Kasumi-1 (cell line): ENCODE results near the gene BCL2L12.

Experiments
- DNase-seq, 2 experiments: peaks; one replicate each; lab custom pipeline; 2025; lab: John Stamatoyannopoulos, UW

Gene BCL2L12

DNA sequence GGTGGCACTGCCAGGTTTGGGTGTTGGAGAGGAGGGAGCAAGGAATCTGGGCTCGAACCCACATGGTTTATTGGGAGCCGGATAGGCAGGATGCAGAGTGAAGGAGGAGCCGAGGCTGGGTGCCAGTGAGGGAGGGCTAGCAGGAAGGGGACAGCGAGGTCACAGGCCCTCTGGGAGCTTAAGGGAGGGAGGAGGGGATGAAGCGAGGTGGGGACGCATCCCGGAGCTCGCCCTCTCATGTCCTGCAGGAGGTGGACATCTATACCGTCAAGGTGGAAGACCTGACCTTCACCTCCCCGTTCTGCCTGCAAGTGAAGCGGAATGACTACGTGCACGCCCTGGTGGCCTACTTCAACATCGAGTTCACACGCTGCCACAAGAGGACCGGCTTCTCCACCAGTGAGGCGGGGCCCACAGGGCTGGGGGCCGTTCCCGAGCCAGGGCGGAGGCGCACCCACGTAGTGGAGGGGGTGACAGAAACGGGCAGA is 20.2 kb downstream of the BCL2L12 start:
- DNase-seq: no peak

DNA sequence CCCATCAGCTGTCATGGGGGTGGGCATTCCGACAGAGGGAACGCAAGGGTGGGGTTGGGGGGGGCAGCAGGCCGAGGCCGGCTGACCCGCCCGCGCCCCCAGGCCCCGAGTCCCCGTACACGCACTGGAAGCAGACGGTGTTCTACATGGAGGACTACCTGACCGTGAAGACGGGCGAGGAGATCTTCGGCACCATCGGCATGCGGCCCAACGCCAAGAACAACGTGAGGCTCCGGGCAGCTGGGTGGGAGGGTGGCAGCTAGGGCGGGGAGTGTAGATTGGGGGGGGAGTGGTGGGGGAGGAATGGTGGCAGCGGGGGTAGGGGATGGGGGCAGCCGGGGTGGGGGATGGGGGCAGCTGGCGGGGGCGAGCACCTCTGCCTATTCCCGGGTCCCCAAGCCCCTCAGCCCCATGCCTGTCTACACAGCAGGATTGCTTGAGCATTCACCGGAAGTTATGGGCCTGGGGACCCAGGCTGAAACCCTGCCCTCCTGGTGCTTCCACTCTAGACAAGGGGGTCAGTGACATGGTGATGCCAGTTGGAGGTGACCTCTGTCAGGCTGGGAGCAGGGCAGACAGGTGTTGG is 20.9 kb downstream of the BCL2L12 start:
- no peak for DNase-seq

DNA sequence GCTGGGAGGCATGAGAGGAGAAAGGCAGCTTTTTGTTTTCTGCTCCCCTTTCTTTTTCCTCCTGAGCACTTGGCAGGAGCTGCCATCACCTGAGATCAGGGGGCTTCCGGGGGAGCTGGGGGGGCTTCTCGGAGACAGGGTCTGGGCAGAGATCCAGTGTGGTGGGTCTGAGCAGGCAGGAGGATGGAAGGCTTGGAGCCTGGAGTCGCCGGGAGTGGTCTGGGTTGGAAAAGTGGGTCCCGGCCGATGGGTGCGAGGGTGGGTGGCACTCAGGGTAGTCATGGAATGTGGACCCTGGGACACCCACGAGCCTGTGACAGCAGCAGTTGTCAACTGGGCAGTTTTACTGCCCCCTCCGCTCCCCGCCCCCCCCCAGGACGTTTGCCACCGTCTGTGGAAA is 21.4 kb downstream of the BCL2L12 start:
- DNase-seq: no peak

DNA sequence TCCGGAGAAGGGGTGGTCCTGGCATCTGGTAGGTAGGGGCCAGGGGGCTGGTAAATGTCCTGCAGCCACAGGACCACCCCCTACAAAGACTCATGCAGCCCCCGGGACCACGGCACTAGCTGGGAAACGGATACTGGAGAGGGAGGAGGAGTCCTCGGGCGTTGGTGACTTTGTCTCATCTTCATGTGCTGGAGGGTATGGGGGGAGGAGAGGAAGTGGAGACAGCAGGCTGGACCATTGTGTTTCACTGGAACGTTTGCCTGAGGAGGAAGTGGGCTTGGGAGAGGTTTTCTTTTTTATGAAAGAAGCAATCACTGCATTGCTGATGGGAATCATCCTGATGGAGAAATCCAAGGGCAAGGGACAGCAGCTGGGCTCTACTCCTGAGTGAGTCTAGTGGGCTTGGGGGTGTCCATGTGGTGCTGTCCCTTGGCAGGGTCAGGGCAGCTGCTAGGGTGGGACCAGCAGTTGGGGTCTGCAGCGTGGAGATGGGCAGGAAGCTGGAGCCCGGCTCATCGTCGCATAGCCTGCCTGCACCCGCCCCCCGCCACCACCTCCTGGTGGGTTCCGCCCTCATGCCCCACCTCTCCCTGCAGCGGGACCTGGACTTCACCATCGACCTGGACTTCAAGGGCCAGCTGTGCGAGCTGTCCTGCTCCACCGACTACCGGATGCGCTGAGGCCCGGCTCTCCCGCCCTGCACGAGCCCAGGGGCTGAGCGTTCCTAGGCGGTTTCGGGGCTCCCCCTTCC is 22.0 kb downstream of the BCL2L12 start:
- DNase-seq: peak; percentile 42 to 58

DNA sequence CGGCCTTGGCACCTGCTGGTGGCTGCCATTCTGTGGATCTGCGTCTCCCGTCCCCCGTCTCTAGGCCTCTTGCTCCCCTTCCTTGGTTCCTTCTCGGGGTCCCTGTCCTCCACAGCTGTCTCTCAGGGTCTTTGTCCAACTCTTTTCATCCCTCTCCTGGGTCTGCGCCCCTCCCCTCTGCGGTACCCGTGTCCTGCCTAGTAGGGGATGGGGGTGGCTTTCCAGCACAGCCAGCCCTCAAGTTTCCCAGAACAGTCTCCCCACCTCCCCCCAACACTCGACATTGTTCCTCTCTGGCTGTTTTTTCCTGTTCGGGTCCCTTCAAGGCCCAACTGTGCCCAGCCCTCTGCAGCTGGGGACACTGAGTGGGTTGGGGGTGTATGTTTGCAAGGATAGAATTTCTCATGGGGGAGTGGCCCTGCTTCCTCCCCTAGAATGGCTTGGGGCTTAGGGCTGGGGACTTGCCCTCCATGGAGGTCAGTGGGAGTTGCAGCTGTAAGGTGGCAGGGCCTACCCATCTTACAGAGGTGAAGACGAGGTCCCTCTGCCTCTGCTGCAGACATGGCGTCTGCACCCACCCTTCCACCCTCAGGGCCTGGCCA is 22.9 kb downstream of the BCL2L12 start:
- no peak for DNase-seq

DNA sequence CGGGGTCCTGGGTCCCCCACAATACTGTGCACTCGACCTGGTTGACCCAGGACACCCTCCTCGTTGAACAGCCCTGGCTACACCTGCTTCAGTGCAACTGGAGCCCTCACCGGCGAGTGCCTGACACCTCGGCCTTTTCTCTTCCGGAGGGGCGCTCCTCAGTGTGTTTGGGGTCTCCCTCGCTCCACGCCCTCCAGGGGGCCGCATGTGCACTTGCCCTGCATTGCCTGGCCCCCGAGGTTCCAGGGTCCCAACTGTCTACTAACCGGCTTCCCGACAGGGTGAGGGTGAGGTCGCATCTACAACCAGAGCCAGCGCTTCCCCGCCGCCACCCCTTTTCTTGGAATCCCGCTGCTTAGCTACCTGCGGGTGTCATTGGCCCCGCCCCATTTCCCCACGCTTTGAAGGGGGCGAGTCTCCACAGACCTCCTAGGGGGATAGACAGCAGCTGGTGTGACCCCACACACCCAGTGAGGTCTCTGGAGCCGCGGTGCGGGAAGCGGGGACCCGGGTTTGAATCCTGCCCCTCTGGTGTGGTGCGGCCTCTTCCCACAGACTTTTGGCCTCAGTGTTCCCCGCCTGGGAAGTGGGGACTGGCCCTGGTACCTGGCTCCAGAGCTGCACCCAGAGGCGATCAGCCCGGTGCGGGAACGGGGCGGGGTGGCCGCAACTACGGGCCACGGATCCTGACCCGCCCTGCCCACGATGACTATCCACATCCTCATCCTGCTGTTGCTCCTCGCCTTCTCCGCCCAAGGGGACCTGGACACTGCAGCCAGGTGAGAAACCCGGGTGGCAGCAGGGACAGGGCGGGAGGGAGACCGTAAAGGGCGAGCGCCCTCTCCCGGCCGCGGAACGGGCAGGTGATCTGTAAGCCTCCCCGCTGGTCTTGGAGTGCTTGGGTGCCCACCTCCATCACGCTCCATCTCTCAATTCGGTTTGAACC is 23.7 kb downstream of the BCL2L12 start, which contains the start of gene ADM5:
Gene ADM5, plus strand, starts transcription at position 462 of the 946 bp plus-strand sequence. Its CDS starts 244 bp downstream, at position 706.
- DNase-seq: no peak

DNA sequence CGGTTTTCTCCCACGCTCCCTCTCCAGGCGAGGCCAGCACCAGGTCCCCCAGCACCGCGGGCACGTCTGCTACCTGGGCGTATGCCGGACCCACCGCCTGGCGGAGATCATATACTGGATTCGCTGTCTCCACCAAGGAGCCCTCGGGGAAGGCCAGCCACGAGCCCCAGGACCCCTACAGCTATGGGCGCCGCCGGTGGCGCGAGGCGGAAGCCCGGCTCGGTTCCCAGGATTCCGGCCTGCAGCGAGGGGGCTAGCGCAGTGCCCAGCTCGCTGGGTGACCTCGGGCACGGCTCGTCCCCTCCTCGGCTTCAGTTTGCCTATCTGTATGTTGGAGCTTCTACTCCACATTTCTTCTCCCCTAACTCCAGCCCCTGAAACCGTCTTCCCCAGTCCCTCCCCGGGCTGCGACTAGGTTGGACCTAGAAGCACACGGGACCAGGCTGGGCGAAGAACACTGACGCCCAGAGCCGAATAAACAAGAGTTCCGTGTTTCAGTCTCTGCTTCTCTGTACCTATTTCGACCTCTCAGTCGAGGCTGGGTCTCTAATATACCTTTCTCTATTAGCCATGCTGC is 24.4 kb downstream of the BCL2L12 start:
- DNase-seq: no peak

DNA sequence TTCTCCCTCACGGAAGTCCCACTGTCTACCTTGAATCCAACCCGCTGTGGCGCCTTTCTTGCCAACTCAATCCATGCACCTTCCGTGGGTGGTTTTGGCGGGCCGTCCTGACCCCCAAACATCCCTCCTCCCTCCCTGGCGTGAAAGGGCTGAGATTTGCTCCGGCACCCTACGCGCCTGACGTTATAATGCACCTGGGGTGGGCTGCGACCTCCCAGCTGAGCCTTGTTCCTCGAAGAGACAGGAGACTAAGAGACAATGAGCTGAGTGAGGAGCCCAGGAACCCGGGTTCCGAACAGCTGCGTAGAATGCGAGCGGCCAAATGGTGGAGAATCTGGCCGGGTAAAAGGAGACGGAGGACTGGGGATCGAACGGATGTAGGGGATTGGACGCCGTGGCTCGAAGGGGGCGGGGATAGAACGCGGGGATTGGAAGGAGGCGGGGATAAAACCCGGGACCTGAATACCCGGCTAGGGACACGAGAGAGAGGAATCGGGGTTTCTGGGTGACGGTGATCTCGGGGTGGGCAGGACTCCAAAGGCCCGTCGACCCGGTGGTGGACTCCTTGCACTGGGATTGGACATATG is 25.0 kb downstream of the BCL2L12 start, which contains the start of gene CPT1C:
Gene CPT1C, plus strand, starts transcription at position 461 of the 587 bp plus-strand sequence. CDS start 1,137 bp downstream, outside the sequence.
- no peak for DNase-seq

DNA sequence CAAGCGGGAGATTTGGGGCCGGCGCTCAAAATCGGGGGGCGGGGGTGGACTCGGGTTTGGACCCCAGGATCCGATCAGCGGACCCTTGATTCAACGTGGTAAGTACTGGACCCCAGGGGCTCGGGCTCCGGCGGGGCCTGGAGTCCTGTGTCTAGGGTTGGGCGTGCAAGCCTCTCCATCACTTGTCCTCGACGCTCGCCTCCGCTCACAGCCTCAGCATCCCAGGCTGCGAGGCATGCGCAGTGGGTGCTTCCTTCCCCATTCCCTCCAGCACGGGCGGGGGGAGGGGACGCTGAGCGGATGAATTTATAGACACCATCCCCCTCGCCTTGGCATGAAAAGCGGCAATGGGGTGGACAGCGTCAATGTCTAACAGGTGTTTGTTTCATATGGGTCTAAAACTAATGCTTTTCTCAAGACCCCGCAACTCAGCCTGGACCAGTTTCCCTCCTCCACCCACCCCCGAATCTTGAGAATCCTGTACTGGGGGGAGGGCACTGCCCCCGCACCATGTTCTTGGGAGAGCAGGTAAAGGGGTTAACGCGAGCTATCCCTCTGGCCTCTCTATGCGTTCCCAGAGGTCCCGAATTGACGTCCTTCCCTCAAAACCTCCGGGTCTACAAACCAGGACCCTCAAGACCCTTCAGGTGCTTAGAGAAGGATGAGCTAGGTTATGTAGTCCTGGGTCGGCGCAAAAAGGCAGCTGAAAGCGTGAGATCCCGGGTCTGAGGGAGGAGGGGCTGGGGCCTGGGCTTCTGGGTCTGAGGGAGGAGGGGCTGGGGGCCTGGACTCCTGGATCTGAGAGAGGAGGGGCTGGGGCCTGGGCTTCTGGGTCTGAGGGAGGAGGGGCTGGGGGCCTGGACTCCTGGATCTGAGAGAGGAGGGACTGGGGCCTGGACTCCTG is 25.8 kb downstream of the BCL2L12 start:
- no peak for DNase-seq

DNA sequence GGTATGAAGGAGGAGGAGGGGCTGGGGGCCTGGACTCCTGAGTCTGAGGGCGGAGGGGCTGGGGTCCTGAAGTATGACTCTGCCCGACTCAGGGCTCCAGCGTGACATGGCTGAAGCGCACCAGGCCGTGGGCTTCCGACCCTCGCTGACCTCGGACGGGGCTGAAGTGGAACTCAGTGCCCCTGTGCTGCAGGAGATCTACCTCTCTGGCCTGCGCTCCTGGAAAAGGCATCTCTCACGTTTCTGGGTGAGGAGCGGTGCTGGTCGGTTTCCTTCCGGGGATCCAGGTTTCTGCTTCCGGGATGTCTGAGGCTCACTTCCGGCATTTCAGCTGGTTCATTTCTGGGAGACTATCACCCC is 26.4 kb downstream of the BCL2L12 start:
- DNase-seq: no peak

DNA sequence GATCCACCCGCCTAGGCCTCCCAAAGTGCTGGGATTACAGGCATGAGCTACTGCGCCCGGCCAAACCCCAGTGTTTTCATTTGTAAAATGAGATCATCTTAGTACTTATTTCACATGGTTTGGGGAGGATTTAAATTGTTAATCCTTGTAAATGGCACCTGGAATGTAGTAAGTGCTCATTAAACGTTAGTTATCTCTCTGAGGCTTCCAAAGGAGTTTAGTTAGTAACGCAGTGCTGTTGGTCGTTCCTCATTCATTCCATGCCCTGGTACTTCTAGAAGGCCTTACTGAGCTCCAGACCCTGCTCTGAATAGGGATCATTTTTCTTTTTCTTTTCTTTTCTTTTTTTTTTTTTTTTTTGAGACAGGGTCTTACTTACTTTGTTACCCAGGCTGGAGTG is 30.4 kb downstream of the BCL2L12 start:
- no peak for DNase-seq

DNA sequence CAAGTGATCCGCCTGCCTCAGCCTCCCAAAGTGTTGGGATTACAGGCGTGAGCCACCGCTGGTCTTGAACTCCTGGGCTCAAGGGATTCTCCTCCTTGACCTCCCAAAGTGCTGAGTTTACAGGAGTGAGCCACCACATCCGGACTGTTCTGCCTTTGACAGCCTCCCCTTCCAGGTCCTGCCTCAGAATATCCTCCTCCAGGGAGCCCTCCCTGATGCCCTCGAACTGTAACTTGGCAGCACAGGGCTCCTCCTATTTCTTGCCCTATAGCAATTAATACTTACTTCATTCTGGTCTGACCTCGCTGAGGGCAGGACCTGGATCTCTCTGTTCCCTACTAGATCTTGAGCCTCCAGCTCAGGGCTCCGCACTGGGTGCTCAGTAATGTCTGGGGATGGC is 31.1 kb downstream of the BCL2L12 start:
- DNase-seq: no peak

DNA sequence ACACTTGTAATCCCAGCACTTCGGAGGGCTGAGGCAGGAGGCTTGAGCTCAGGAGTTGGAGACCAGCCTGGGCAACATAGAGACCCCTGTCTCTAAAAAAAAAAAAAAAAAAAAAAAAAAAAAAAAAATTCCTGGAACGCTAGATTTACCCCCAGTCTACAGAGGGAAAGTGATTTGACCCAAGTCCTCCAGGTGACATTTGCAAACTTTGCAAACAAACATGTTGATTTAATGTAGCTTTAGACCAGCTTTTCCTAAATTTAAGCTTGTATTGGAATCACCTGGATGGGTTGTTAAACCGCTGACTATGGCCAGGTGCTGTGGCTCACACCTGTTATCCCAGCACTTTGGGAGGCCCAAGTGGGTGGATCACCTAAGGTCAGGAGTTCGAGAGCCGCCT is 33.6 kb downstream of the BCL2L12 start:
- no peak for DNase-seq

DNA sequence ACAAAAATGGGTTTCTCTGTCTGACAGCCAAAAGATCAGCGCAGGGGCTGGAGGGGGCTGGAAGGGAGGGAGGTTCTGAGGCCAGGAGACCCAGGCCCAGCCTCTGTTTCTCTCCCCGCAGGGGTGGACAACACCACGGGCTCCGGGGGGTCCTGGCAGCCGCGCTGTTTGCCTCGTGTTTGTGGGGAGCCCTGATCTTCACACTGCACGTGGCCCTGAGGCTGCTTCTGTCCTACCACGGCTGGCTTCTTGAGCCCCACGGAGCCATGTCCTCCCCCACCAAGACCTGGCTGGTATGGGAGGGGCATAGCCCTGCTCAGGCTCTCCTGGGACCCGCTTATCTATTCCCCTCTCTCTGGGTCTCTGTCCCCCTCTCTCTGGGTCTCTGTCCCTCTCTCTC is 34.8 kb downstream of the BCL2L12 start:
- no peak for DNase-seq

DNA sequence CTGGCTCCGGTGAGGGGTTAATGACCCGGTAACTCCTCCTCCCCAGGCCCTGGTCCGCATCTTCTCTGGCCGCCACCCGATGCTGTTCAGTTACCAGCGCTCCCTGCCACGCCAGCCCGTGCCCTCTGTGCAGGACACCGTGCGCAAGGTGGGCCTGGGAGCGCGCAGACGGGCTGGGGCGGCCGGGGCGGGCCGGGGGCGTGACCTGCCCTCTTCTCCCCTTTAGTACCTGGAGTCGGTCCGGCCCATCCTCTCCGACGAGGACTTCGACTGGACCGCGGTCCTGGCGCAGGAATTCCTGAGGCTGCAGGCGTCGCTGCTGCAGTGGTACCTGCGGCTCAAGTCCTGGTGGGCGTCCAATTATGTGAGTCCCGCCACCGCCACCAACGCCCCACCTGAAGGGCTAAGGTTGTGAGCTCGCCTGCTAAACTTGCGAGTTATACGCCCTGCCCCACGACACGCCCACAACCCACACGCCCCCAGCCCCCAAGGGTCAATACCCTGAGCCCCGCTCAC is 35.6 kb downstream of the BCL2L12 start:
- DNase-seq: no peak

DNA sequence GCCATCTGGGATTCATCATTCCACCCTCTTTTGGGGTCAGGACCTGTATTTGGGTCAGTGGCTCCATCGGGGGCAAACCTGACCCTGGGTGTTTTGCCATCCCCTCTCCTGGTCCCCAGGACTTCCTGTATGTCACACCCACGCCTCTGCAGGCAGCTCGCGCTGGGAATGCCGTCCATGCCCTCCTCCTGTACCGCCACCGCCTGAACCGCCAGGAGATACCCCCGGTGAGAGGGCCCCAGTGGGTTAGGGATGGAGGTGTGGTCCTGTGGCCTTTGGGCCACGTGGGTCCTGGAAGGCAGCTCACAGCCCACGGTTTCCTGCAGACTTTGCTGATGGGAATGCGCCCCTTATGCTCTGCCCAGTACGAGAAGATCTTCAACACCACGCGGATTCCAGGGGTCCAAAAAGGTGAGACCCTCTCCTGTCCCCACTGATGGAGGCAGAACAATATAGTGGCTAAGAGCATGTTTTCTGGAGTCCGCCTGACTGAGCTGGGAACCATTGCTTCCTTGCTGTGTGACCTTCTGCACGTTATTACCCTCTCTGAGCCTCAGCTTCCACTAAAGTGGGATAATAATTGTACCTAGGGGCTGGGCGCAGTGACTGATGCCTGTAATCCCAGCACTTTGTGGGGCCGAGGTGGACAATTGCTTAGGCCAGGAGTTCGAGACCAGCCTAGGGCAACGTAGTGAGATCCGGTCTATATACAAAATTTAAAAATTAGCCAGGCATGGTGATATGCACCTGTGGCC is 39.3 kb downstream of the BCL2L12 start:
- DNase-seq: no peak

DNA sequence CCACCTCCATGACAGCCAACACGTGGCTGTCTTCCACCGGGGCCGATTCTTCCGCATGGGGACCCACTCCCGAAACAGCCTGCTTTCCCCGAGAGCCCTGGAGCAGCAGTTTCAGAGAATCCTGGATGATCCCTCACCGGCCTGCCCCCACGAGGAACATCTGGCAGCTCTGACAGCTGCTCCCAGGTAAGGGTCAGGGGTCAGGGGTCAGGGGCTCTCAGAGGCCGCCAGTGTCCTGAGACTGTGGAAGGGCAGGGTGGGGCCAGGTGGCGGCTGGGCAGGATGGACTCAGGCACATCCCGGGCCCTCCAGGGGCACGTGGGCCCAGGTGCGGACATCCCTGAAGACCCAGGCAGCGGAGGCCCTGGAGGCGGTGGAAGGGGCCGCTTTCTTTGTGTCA is 40.2 kb downstream of the BCL2L12 start:
- DNase-seq: no peak

DNA sequence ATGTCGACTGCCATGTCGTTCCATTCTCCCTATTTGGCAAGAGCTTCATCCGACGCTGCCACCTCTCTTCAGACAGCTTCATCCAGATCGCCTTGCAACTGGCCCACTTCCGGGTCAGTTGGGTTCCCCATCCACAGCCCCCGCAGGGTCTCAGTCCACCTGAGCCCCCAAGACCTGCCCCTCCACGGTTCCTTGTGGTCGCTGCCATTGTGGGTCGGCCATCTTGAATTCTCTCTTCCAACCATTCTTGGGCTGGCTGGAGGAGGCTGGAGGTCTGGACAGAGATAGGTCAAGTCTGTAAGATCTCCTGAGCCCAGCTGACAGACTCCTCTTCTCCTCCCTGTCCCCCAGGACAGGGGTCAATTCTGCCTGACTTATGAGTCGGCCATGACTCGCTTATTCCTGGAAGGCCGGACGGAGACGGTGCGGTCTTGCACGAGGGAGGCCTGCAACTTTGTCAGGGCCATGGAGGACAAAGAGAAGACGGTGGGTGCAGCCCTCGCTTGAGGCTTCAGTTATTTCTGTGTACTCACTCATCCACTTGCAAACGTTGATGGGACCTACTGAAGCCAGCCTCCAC is 44.7 kb downstream of the BCL2L12 start:
- no peak for DNase-seq

DNA sequence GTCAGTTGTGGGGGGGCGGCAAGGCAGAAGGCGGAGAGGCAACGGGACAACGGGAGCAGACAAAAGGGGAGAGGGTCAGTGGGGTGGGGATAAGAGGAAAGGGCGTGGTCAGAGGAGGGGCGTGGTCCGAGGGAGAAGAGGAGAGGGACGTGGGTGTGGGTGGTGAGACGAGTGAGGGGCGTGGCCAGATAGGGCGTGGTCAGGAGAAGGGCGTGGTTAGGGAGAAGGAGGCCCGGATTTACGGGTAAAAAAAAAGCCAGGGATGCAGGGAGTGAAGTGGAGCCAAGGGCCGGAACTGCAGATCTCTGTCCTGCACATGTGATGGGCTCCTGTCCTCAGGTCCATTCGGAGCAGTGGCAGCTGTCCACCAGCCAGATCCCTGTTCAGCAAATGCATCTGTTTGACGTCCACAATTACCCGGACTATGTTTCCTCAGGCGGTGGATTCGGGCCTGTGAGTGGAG is 46.7 kb downstream of the BCL2L12 start:
- DNase-seq: no peak
